ENCODE data around the gene ARSB.

GRCh38 chr5:78794693-78795215 lies 190.4 kb downstream of the ARSB start:
- TF ChIP-seq CTCF (conservative IDR thresholded peaks at IDR 0.05) (no peak), EZH2 (IDR thresholded peaks at IDR 0.05; ENCODE audit: low read depth) (no peak)

Measured in PC-9 (cell line).